H9 (cell line): ENCODE data around the gene SFMBT2. TPM values are rescaled to one million over a fixed set of nuclear protein-coding genes. Genes with fewer than 3 reads are reported as not detected.

Source experiments
- DNase-seq: peaks from one replicate; pipeline ENCODE4 v3.0.0-alpha.2; 2017
- H2AFZ ChIP-seq: one replicate; pipeline ENCODE4 v1.6.1; 2013; ENCODE audit warnings: mild to moderate bottlenecking, low read length, control low read depth, moderate library complexity
- H2AK5ac ChIP-seq: 2 replicates; pipeline ENCODE4 v1.6.1; 2013; ENCODE audit warnings: low read length, control low read depth, mixed read lengths; ENCODE audit not compliant: insufficient read length
- H2BK120ac ChIP-seq: one replicate; pipeline ENCODE4 v1.6.1; 2013; ENCODE audit warnings: low read depth, mild to moderate bottlenecking, low read length, control low read depth, inconsistent platforms; ENCODE audit not compliant: poor library complexity, severe bottlenecking
- H2BK12ac ChIP-seq: 2 replicates; pipeline ENCODE4 v1.6.1; 2013; ENCODE audit warnings: low read length, control low read depth, mixed read lengths, low read depth; ENCODE audit not compliant: insufficient read length
- H2BK15ac ChIP-seq: 2 replicates; pipeline ENCODE4 v1.6.1; 2013; ENCODE audit warnings: low read depth, low read length, control low read depth
- H2BK20ac ChIP-seq: one replicate; pipeline ENCODE4 v1.6.1; 2013; ENCODE audit warnings: low read depth, mild to moderate bottlenecking, low read length, control low read depth, inconsistent platforms; ENCODE audit not compliant: poor library complexity, severe bottlenecking
- H2BK5ac ChIP-seq: 2 replicates; pipeline ENCODE4 v1.6.1; 2013; ENCODE audit warnings: low read length, control low read depth, mixed read lengths; ENCODE audit not compliant: insufficient read length
- H3K14ac ChIP-seq: 2 replicates; pipeline ENCODE4 v1.6.1; 2013; ENCODE audit warnings: low read length, control low read depth; ENCODE audit not compliant: insufficient read depth
- H3K18ac ChIP-seq: 2 replicates; pipeline ENCODE4 v1.6.1; 2013; ENCODE audit warnings: low read depth, mild to moderate bottlenecking, mixed read lengths, low read length, control low read depth; ENCODE audit not compliant: insufficient read length
- H3K23ac ChIP-seq: 2 replicates; pipeline ENCODE4 v1.6.1; 2013; ENCODE audit warnings: low read length, control low read depth, mixed read lengths, low read depth; ENCODE audit not compliant: insufficient read length
- H3K23me2 ChIP-seq: 2 replicates; pipeline ENCODE4 v1.6.1; 2013; ENCODE audit warnings: low read depth, mild to moderate bottlenecking, mixed read lengths, low read length, control low read depth; ENCODE audit not compliant: insufficient read length, poor library complexity, severe bottlenecking
- H3K27ac ChIP-seq: 2 replicates; pipeline ENCODE4 v1.5.1; 2013; ENCODE audit warnings: low read length, control low read depth, mixed read lengths, low read depth; ENCODE audit not compliant: insufficient read length
- H3K27me3 ChIP-seq: 2 replicates; pipeline ENCODE4 v1.6.1; 2013; ENCODE audit warnings: low read length, control low read depth, inconsistent platforms; ENCODE audit not compliant: insufficient read depth
- H3K4ac ChIP-seq: 2 replicates; pipeline ENCODE4 v1.6.1; 2013; ENCODE audit warnings: low read depth, mild to moderate bottlenecking, control low read depth, inconsistent platforms, low read length, moderate library complexity
- H3K4me1 ChIP-seq: 2 replicates; pipeline ENCODE4 v1.6.1; 2013; ENCODE audit warnings: low read length, control low read depth, inconsistent platforms; ENCODE audit not compliant: insufficient read depth
- H3K4me2 ChIP-seq: 2 replicates; pipeline ENCODE4 v1.6.1; 2013; ENCODE audit warnings: low read length, control low read depth, mixed read lengths; ENCODE audit not compliant: insufficient read length, insufficient read depth
- H3K56ac ChIP-seq: 2 replicates; pipeline ENCODE4 v1.6.1; 2013; ENCODE audit warnings: low read depth, mild to moderate bottlenecking, mixed read lengths, low read length, control low read depth; ENCODE audit not compliant: insufficient read length
- H3K79me1 ChIP-seq: 2 replicates; pipeline ENCODE4 v1.6.1; 2013; ENCODE audit warnings: low read depth, mild to moderate bottlenecking, moderate library complexity, low read length, control low read depth, inconsistent platforms; ENCODE audit not compliant: insufficient read depth, poor library complexity, severe bottlenecking
- H3K79me2 ChIP-seq: 2 replicates; pipeline ENCODE4 v1.6.1; 2013; ENCODE audit warnings: low read length, control low read depth, inconsistent platforms; ENCODE audit not compliant: insufficient read depth
- H3K9ac ChIP-seq: 2 replicates; pipeline ENCODE4 v1.6.1; 2013; ENCODE audit warnings: low read length, control low read depth, mixed read lengths; ENCODE audit not compliant: insufficient read length; ENCODE audit errors: extremely low read depth
- H3K9me3 ChIP-seq: one replicate; pipeline ENCODE4 v1.6.1; 2013; ENCODE audit warnings: low read depth, low read length, inconsistent platforms; ENCODE audit not compliant: control insufficient read depth
- H3T11ph ChIP-seq: one replicate; pipeline ENCODE4 v1.6.1; 2013; ENCODE audit warnings: mild to moderate bottlenecking, low read length, control low read depth, inconsistent platforms
- H4K20me1 ChIP-seq: one replicate; pipeline ENCODE4 v1.6.1; 2013; ENCODE audit not compliant: control insufficient read depth, insufficient read length, insufficient read depth
- H4K5ac ChIP-seq: 2 replicates; pipeline ENCODE4 v1.6.1; 2013; ENCODE audit warnings: low read depth, mild to moderate bottlenecking, mixed read lengths, low read length, control low read depth; ENCODE audit not compliant: insufficient read length
- H4K8ac ChIP-seq: replicated peaks from 2 replicates; pipeline ENCODE4 v1.6.1; 2013; ENCODE audit warnings: low read length, control low read depth, mixed read lengths, low read depth; ENCODE audit not compliant: insufficient read length
- H4K91ac ChIP-seq: 2 replicates; pipeline ENCODE4 v1.6.1; 2013; ENCODE audit warnings: low read depth, mild to moderate bottlenecking, moderate library complexity, mixed read lengths, low read length, control low read depth; ENCODE audit not compliant: insufficient read length
- H3K27ac Mint-ChIP-seq, 3 experiments: 2 replicates in 2 of 3; 3 replicates in 1 of 3; pipeline ENCODE4 v1.8.0; 2020 to 2021; ENCODE audit warnings: mixed read lengths in 3 of 3, mild to moderate bottlenecking in 1 of 3, moderate library complexity in 1 of 3
- H3K27me3 Mint-ChIP-seq: 2 replicates; pipeline ENCODE4 v1.8.0; 2021; ENCODE audit warnings: low read depth, mild to moderate bottlenecking, moderate library complexity, mixed read lengths
- H3K36me3 Mint-ChIP-seq, 3 experiments: 2 replicates in 2 of 3; 3 replicates in 1 of 3; pipeline ENCODE4 v1.8.0; 2020 to 2021; ENCODE audit warnings: low read depth in 3 of 3, mixed read lengths in 3 of 3; ENCODE audit not compliant: insufficient read depth in 1 of 3
- H3K4me1 Mint-ChIP-seq, 2 experiments: 2 replicates each; pipeline ENCODE4 v1.8.0; 2020; ENCODE audit warnings: mixed read lengths in 2 of 2
- H3K4me3 Mint-ChIP-seq, 2 experiments: 2 replicates in 1 of 2; 3 replicates in 1 of 2; pipeline ENCODE4 v1.8.0; 2020 to 2021; ENCODE audit warnings: mild to moderate bottlenecking in 2 of 2, mixed read lengths in 2 of 2, moderate library complexity in 1 of 2
- H3K9me3 Mint-ChIP-seq, 2 experiments: 2 replicates in 1 of 2; 3 replicates in 1 of 2; pipeline ENCODE4 v1.8.0; 2020; ENCODE audit warnings: mild to moderate bottlenecking in 2 of 2, mixed read lengths in 2 of 2, moderate library complexity in 1 of 2
- WGBS: extraction: QIAGEN DNeasy Blood & Tissue Kit; methylation state at CpG from one replicate; pipeline ENCODE4 v1.1.7; 2013; ENCODE audit warnings: missing lambda C conversion rate, low lambda C conversion rate, mixed read lengths; ENCODE audit not compliant: insufficient read length; ENCODE audit errors: extremely low coverage; 5-methylcytosine and 5-hydroxymethylcytosine counted together
- total RNA-seq: library from RNA; stranded (reverse); gene quantifications from 2 replicates; pipeline ENCODE4 v1.2.1, GENCODE V29; 2021
- TF ChIP-seq, protein P1 (sequence below): fragments of 200-600 bp; sonication (generic); conservative IDR thresholded peaks from 3 replicates; pipeline ENCODE4 v1.8.0; 2021; ENCODE audit warnings: antibody characterized with exemption, mild to moderate bottlenecking

SFMBT2 gene
- total RNA-seq, 1 experiment from 2014 or later = 5.3 TPM

DNA sequence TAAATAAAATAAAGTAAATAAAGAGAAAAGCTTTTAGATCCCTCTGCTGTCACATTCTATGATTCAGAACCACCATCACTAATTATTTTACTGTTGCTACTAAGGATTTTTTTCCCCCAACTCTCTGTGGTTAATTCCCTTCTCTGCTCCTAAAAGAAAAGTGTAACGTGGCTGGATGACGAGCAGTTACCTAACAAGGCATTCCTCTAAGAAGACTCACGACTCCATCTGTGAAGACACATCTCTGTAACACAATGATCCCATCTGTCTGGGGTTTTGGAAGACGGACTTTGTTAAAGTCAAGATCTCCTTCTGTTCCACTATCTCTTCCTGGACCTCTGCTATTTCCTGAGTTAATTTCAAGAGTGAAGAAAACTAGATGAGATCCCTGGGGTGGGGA is 179.9 kb downstream of the SFMBT2 start:
- Histone ChIP-seq H4K20me1 (no peaks in the 10 kb centered on the region), H4K5ac (no peak overlapping the region), H3K9me3 (no peaks in the 10 kb centered on the region), H2BK20ac (no peak overlapping the region), H3K23me2 (no peaks in the 10 kb centered on the region), H4K91ac (no peak overlapping the region), H3K4me2 (no peak overlapping the region), H3K27me3 (no peaks in the 10 kb centered on the region), H3K79me2 (no peaks in the 10 kb centered on the region; the same call in 1 of the 2 replicates), H3K23ac (no peak overlapping the region), H3K56ac (no peak overlapping the region), H3K9ac (no peak overlapping the region), H3K14ac (no peak overlapping the region), H2AK5ac (no peak overlapping the region), H2BK12ac (no peak overlapping the region), H3K4ac (no peak overlapping the region), H3K18ac (no peak overlapping the region), H3T11ph (no peak overlapping the region), H2BK5ac (no peak overlapping the region), H2AFZ (no peak overlapping the region), H4K8ac (no peak overlapping the region), H2BK120ac (no peak overlapping the region), H2BK15ac (no peak overlapping the region), H3K27ac (no peak overlapping the region), H3K4me1 (no peaks in the 10 kb centered on the region), H3K79me1 (no peaks in the 10 kb centered on the region)
- Mint-ChIP-seq H3K9me3 (no peaks in the 10 kb centered on the region; a peak in 1 of 5 replicates), H3K36me3 (peaks cover 0 to 4% (median 3%) of the 10 kb centered on the region in 3 experiments; a peak in 2 of 7 replicates), H3K4me3 (no peak overlapping the region), H3K27ac (no peak overlapping the region), H3K27me3 (no peaks in the 10 kb centered on the region), H3K4me1 (peaks cover 3 to 5% of the 10 kb centered on the region in 2 experiments; a peak in 2 of 4 replicates)
- TF ChIP-seq, protein P1, sequence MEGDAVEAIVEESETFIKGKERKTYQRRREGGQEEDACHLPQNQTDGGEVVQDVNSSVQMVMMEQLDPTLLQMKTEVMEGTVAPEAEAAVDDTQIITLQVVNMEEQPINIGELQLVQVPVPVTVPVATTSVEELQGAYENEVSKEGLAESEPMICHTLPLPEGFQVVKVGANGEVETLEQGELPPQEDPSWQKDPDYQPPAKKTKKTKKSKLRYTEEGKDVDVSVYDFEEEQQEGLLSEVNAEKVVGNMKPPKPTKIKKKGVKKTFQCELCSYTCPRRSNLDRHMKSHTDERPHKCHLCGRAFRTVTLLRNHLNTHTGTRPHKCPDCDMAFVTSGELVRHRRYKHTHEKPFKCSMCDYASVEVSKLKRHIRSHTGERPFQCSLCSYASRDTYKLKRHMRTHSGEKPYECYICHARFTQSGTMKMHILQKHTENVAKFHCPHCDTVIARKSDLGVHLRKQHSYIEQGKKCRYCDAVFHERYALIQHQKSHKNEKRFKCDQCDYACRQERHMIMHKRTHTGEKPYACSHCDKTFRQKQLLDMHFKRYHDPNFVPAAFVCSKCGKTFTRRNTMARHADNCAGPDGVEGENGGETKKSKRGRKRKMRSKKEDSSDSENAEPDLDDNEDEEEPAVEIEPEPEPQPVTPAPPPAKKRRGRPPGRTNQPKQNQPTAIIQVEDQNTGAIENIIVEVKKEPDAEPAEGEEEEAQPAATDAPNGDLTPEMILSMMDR = no peak
- DNase-seq = no peak
- no CpG with 5 or more reads among the region's 4 CpGs for WGBS
